AG20443 (cell line): Measurements from ENCODE around the gene ZNF716.
"Not testable (repeated sequence)": the region's sequence is repeated elsewhere in the genome, so short reads cannot be mapped to it uniquely, and the experiment has no call there.

ENCODE experiments used
- DNase-seq: peaks from one replicate; pipeline ENCODE4 v3.0.0; 2012; ENCODE audit warnings: low spot score, mixed read lengths

Gene ZNF716

GRCh38 chr7:57426629-57427003 is 23.4 kb upstream of the ZNF716 start:
- no peak for DNase-seq

GRCh38 chr7:57427146-57427545 is 22.8 kb upstream of the ZNF716 start:
- no peak for DNase-seq

- no peak for DNase-seq
These were observed 22.4 kb upstream of the ZNF716 start for GRCh38 chr7:57427594-57427993.

DNA sequence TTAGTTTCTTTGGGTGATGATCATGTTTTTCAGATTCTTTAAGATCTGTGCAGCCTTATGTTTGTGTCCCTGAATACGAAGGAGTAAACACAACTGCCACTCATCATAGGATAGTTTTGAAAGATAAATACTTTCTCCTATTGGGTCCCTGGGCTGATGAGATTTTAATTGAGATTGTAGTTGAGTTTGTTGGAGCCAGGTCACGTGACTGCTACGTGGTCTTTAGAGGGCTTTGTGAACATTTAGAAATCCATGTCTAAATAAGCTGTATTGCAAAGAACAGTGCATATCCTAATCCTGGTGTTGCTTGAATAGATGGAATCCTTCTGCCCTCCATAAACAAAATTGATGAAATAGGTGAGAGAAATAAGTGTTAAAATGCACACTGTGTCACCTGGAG is 17.4 kb upstream of the ZNF716 start:
- DNase-seq, result no peak

- DNase-seq, result no peak
These were observed 12.4 kb upstream of the ZNF716 start for GRCh38 chr7:57437581-57437980.

DNA sequence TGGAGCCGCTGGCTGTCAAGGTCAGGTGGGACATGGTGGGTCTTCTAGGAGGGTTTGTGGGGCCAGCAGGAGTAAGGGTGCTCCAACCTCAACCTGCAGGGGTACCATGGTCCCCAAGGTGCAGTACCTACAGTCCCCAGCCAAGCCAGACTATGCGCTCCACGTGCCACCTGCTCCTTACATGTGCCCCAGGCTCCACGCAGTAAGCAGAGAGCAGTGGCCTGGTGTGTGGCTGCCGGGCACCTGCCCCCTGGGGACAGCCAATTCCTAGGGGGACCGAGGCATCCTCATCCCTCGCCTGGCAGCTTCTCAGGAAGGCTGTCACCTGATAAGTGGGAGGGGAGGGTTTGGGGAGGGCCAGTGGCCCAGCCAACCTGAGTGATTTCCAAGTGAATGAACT is 11.7 kb upstream of the ZNF716 start:
- no peak for DNase-seq

DNA sequence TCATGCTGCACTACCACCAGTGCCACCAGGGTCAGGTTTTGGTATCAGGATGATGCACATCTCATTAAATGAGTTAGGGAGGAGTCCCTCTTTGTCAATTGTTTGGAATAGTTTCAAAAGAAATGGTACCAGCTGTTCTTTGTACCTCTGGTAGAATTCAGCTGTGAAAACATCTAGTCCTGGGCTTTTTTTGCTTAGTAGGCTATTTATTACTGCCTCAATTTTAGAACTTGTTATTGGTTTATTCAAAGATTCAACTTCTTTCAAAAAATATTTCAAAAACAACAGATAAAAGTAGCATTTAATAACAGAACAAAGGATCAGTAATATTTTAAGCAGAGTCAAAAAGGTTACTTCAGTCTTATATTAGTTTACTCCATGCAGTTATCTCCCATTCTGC is 6.4 kb upstream of the ZNF716 start:
- DNase-seq, result no peak

- DNase-seq, result not testable (repeated sequence)
These were observed 19.3 kb downstream of the ZNF716 start for GRCh38 chr7:57469186-57469828.

GRCh38 chr7:57480304-57480703 is 30.3 kb downstream of the ZNF716 start:
- not testable (repeated sequence) for DNase-seq

- DNase-seq, result not testable (repeated sequence)
These were observed 35.0 kb downstream of the ZNF716 start for GRCh38 chr7:57485022-57485421.

DNA sequence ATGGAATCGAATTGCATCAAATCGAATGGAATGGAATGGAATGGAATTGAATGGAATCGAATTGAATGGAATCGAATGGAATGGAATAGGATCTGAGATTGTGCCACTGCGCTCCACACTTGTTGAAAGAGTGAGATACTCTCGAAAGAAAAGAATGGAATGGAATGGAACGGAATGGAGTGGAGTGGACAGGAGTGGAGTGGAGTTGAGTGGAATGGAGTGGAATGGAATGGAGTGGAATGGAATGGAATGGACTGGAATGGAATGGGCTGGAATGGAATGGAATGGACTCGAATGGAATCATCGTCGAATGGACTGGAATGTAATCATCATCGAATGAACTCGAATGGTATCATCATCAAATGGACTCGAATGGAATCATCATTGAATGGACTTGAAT is 38.0 kb downstream of the ZNF716 start:
- DNase-seq, result no peak

DNA sequence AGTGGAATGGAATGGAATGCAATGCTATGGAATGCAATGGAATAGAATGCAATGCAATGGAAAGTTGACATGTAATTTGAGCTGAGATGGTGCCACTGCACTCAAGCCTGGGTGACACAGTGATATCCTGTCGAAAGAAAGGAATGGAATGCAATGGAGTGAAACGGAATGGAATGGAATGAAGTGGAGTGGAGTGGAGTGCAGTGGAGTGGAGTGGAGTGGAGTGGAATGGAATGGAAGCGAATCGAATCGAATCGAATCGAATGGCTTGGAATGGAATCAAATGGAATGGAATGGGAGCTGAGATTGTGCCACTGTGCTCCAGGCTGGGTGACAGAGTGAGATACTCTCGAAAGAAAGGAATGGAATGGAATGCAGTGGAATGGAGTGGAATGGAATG is 45.1 kb downstream of the ZNF716 start:
- not testable (repeated sequence) for DNase-seq

GRCh38 chr7:57496395-57496794 is 46.4 kb downstream of the ZNF716 start:
- no peak for DNase-seq

DNA sequence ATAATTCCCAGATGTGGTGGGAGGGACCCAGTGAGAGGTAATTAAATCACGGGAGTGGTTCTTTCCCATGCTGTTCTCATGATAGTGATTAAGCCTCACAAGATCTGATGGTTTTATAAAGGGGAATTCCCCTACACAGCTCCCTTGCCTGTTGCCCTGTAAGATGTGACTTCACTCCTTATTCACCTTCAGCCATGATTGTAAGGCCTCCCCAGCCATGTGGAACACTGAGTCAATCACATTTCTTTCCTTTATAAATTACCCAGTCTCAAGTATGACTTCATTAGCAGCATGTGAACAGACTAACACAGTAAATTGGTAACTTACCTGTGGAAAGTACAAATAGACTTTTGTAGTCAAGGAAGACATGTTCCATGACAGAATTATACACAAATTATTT is 55.2 kb downstream of the ZNF716 start:
- no peak for DNase-seq
